Ascending aorta (tissue), 2 donors: ENCODE data around the gene LSM10. TPM values are rescaled to one million over a fixed set of nuclear protein-coding genes. Genes with fewer than 3 reads are reported as not detected.
A peak's percentile ranks its signal among the peaks of the same experiment; 100 is the strongest.

ENCODE experiments used
- DNase-seq, 2 donors: peaks; one replicate each; pipeline ENCODE4 v3.0.0-alpha.2; 2019; ENCODE audit warnings: low spot score in 2 of 2
- H3K27ac ChIP-seq, 2 donors: fragments of 200-600 bp; sonication (generic); one replicate each; pipeline ENCODE4 v1.5.1; 2016 to 2017; ENCODE audit warnings: mild to moderate bottlenecking in 1 of 2
- H3K27me3 ChIP-seq: fragments of 200-600 bp; sonication (generic); one replicate; pipeline ENCODE4 v1.5.1; 2017
- H3K36me3 ChIP-seq, 2 donors: fragments of 200-600 bp; sonication (generic); one replicate each; pipeline ENCODE4 v1.5.1; 2016
- H3K4me1 ChIP-seq, 2 donors: fragments of 200-600 bp; sonication (generic); one replicate each; pipeline ENCODE4 v1.5.1; 2016 to 2017; ENCODE audit warnings: mild to moderate bottlenecking in 1 of 2
- H3K4me3 ChIP-seq, 2 donors: fragments of 200-600 bp; sonication (generic); one replicate each; pipeline ENCODE4 v1.5.1; 2016 to 2017; ENCODE audit warnings: mild to moderate bottlenecking in 1 of 2
- H3K9me3 ChIP-seq, 2 donors: fragments of 200-600 bp; sonication (generic); one replicate each; pipeline ENCODE4 v1.5.1; 2016
- CTCF ChIP-seq, 3 experiments: fragments of 200-600 bp in 2 of 3; fragments of 450-650 bp in 1 of 3; sonication (generic) in 2 of 3; IDR thresholded peaks; one replicate each; pipeline ENCODE4 v1.5.1; 2016 to 2019; ENCODE audit warnings: antibody characterized with exemption in 3 of 3, mild to moderate bottlenecking in 1 of 3, moderate library complexity in 1 of 3
- intact Hi-C: fragments of 100-400 bp; cut with DNase I; formaldehyde crosslinking; loops from one replicate; pipeline ENCODE4 v1.15.1; 2023
- total RNA-seq: library from RNA; depleted of rRNA; stranded (reverse); fragments of >200 nt; gene quantifications from one replicate; pipeline ENCODE4 v1.1.0, GENCODE V29; 2016

Gene LSM10
- total RNA-seq, 1 donor from 2014 or later: 9.8 TPM

GRCh38 chr1:36380143-36380619, 17.5 kb downstream of the LSM10 start:
- H3K4me1 ChIP-seq: peaks cover 13 to 43% of the 10 kb centered on the region in 2 donors
- H3K27ac ChIP-seq: peak overlapping the region; percentile 94 to 99
- TF ChIP-seq CTCF (IDR thresholded peaks at IDR 0.05): no peak
- H3K27me3 ChIP-seq: no peaks in the 10 kb centered on the region
- DNase-seq: no peak
- H3K4me3 ChIP-seq: no peak overlapping the region
- intact Hi-C loops: loop anchor here (10.0 kb wide), 2 partner anchors 225 to 1095 kb away; partner anchors contain the start of genes MAP7D1 and ZC3H12A
- no peaks in the 10 kb centered on the region for H3K9me3 ChIP-seq
- no peaks in the 10 kb centered on the region for H3K36me3 ChIP-seq

GRCh38 chr1:36377791-36378492, 19.8 kb downstream of the LSM10 start:
- H3K36me3 ChIP-seq: no peaks in the 10 kb centered on the region
- no peak for TF ChIP-seq CTCF (IDR thresholded peaks at IDR 0.05)
- H3K27me3 ChIP-seq: no peaks in the 10 kb centered on the region
- H3K27ac ChIP-seq: peak overlapping the region; percentile 29 to 34
- no peak for DNase-seq
- H3K9me3 ChIP-seq: no peaks in the 10 kb centered on the region
- peaks cover 19 to 43% of the 10 kb centered on the region in 2 donors for H3K4me1 ChIP-seq
- H3K4me3 ChIP-seq: no peak overlapping the region
- intact Hi-C loops: no loop called here

- H3K4me1 ChIP-seq: peaks cover 26 to 42% of the 10 kb centered on the region in 2 donors
- H3K36me3 ChIP-seq: peaks cover 0 to 4% of the 10 kb centered on the region in 2 donors
- no peaks in the 10 kb centered on the region for H3K9me3 ChIP-seq
- H3K27ac ChIP-seq: peak overlapping the region; percentile 93 to 96
- DNase-seq: no peak
- H3K27me3 ChIP-seq: no peaks in the 10 kb centered on the region
- intact Hi-C loops: no loop called here
- H3K4me3 ChIP-seq: no peak overlapping the region
- no peak for TF ChIP-seq CTCF (IDR thresholded peaks at IDR 0.05)
These were observed 25.1 kb downstream of the LSM10 start for GRCh38 chr1:36372617-36373016.

GRCh38 chr1:36369061-36369861, 28.4 kb downstream of the LSM10 start:
- intact Hi-C loops: loop anchor here (1.0 kb wide), 2 partner anchors 18 to 26 kb away; no protein-coding TSS in a partner anchor
- peak; percentile 90 to 98 (median 91) for TF ChIP-seq CTCF (IDR thresholded peaks at IDR 0.05)
- no peaks in the 10 kb centered on the region for H3K27me3 ChIP-seq
- no peaks in the 10 kb centered on the region for H3K9me3 ChIP-seq
- H3K4me1 ChIP-seq: peaks cover 20 to 34% of the 10 kb centered on the region in 2 donors
- no peak overlapping the region for H3K27ac ChIP-seq
- peak in 1 of 2 donors; percentile 87 for DNase-seq
- no peak overlapping the region for H3K4me3 ChIP-seq
- H3K36me3 ChIP-seq: peaks cover 0 to 5% of the 10 kb centered on the region in 2 donors

- Histone ChIP-seq H3K27ac (no peak overlapping the region), H3K36me3 (peaks cover 4 to 5% of the 10 kb centered on the region in 2 donors), H3K27me3 (no peaks in the 10 kb centered on the region), H3K4me1 (peaks cover 8 to 20% of the 10 kb centered on the region in 2 donors), H3K4me3 (no peak overlapping the region), H3K9me3 (no peaks in the 10 kb centered on the region)
- no peak for TF ChIP-seq CTCF (IDR thresholded peaks at IDR 0.05)
- DNase-seq: no peak
- intact Hi-C loops: loop anchor here (1.0 kb wide), 1 partner anchor 53 kb away; no protein-coding TSS in a partner anchor
These were observed 29.9 kb downstream of the LSM10 start for GRCh38 chr1:36367798-36368197.
